Lung (tissue), 12 donors: Measurements from ENCODE around the gene FOSL1. TPM values are rescaled to one million over a fixed set of nuclear protein-coding genes. Genes with fewer than 3 reads are reported as not detected.

Experiments
- ATAC-seq: fragments of 200-7000 bp; cut with Tn5 transposase; one replicate; pipeline ENCODE4 v1.9.1; 2020; ENCODE audit warnings: moderate number of reproducible peaks; ENCODE audit not compliant: insufficient read depth, low FRiP score
- DNase-seq, 3 donors: peaks; one replicate each; pipeline ENCODE4 v3.0.0-alpha.2; 2013 to 2017
- H3K27ac ChIP-seq, 2 donors: one replicate each; pipeline ENCODE4 v1.5.1; 2013; ENCODE audit warnings: mild to moderate bottlenecking in 2 of 2, moderate library complexity in 2 of 2, control low read depth in 1 of 2, inconsistent platforms in 1 of 2, low read depth in 1 of 2, low read length in 1 of 2
- H3K27me3 ChIP-seq, 3 donors: one replicate each; pipeline ENCODE4 v1.5.1; 2013; ENCODE audit warnings: low read length in 2 of 3; ENCODE audit not compliant: control insufficient read depth in 3 of 3, insufficient read depth in 3 of 3
- H3K36me3 ChIP-seq, 4 donors: one replicate each; pipeline ENCODE4 v1.5.1; 2013; ENCODE audit warnings: low read length in 4 of 4, mild to moderate bottlenecking in 1 of 4, moderate library complexity in 1 of 4; ENCODE audit not compliant: control insufficient read depth in 4 of 4, insufficient read depth in 4 of 4
- H3K4me1 ChIP-seq, 5 donors: one replicate each; pipeline ENCODE4 v1.5.1; 2013; ENCODE audit warnings: low read length in 5 of 5, mild to moderate bottlenecking in 2 of 5, moderate library complexity in 1 of 5; ENCODE audit not compliant: control insufficient read depth in 5 of 5, insufficient read depth in 5 of 5
- H3K4me3 ChIP-seq: one replicate; pipeline ENCODE4 v1.5.1; 2013; ENCODE audit warnings: mild to moderate bottlenecking, control low read depth, moderate library complexity
- H3K9ac ChIP-seq, 2 donors: one replicate each; pipeline ENCODE4 v1.5.1; 2013; ENCODE audit warnings: low read length in 2 of 2, control low read depth in 1 of 2; ENCODE audit not compliant: insufficient read depth in 1 of 2
- H3K9me3 ChIP-seq, 4 donors: one replicate each; pipeline ENCODE4 v1.5.1; 2013; ENCODE audit warnings: low read length in 3 of 4, mild to moderate bottlenecking in 1 of 4, moderate library complexity in 1 of 4; ENCODE audit not compliant: control insufficient read depth in 4 of 4, insufficient read depth in 3 of 4
- CTCF ChIP-seq: IDR thresholded peaks from 2 replicates; pipeline ENCODE4 v1.5.1; 2012; ENCODE audit warnings: mild to moderate bottlenecking; ENCODE audit errors: control extremely low read depth, extremely low read depth
- WGBS, 2 donors: extraction: QIAGEN DNeasy Blood & Tissue Kit; methylation state at CpG; one replicate each; pipeline ENCODE4 v1.1.7; 2013; 5-methylcytosine and 5-hydroxymethylcytosine counted together
- polyA plus RNA-seq, 2 donors: library from polyadenylated mRNA; stranded (reverse); fragments of 200-250 nt; gene quantifications; one replicate each; pipeline ENCODE4 v1.2.1, GENCODE V29; 2013
- total RNA-seq, 2 donors: library from RNA; depleted of rRNA in 1 of 2; stranded (reverse); fragments of >200 nt in 1 of 2; gene quantifications; one replicate each; pipeline ENCODE4 v1.2.1, GENCODE V29; 2014 to 2021
- donor health status: control.
- donor health status: control.
- donor health status: Bipolar disorder and iron deficiency.
- donor health status: healthy.
- donor health status: DM: yes; HTN: yes; CAD: no.

Gene FOSL1
- total and polyA plus RNA-seq, 4 donors, result 0.43 to 19.9 (median 15.3) TPM

GRCh38 chr11:65856689-65857499 is 43.3 kb downstream of the FOSL1 start:
- Histone ChIP-seq H3K36me3 (peaks cover 24 to 46% (median 29%) of the 10 kb centered on the region in 4 donors), H3K27me3 (no peaks in the 10 kb centered on the region)
- 1% methylated on average over 55 to 57 of the region's 57 CpGs for WGBS, 2 donors

GRCh38 chr11:65855927-65856363 is 44.2 kb downstream of the FOSL1 start:
- no peak for ATAC-seq
- 87 to 93% methylated on average over 15 of the region's 15 CpGs for WGBS, 2 donors
- peak in 1 of 3 donors; percentile 10 for DNase-seq
- H3K36me3 ChIP-seq, result peaks cover 24 to 51% (median 31%) of the 10 kb centered on the region in 4 donors
- no peak for TF ChIP-seq CTCF
- peaks cover 0 to 6% (median 2%) of the 10 kb centered on the region in 4 donors for H3K9me3 ChIP-seq
- peak overlapping the region in 1 of 2 donors; percentile 2 for H3K9ac ChIP-seq
- H3K27ac ChIP-seq, result peak overlapping the region in 1 of 2 donors; percentile 95
- peaks cover 0 to 30% (median 10%) of the 10 kb centered on the region in 5 donors for H3K4me1 ChIP-seq
- no peak overlapping the region for H3K4me3 ChIP-seq
- H3K27me3 ChIP-seq, result no peaks in the 10 kb centered on the region

More at GRCh38 chr11:65856689-65857499, 43.3 kb downstream of the FOSL1 start:
- Histone ChIP-seq H3K9ac (peak overlapping the region; percentile 2 to 8), H3K4me3 (peak overlapping the region; percentile 97), H3K27ac (peak overlapping the region; percentile 95 to 98), H3K4me1 (peaks cover 0 to 40% (median 20%) of the 10 kb centered on the region in 5 donors), H3K9me3 (no peaks in the 10 kb centered on the region)
- ATAC-seq (peak; percentile 36), DNase-seq (peak; percentile 68 to 72 (median 70))
- TF ChIP-seq CTCF, result no peak

DNA sequence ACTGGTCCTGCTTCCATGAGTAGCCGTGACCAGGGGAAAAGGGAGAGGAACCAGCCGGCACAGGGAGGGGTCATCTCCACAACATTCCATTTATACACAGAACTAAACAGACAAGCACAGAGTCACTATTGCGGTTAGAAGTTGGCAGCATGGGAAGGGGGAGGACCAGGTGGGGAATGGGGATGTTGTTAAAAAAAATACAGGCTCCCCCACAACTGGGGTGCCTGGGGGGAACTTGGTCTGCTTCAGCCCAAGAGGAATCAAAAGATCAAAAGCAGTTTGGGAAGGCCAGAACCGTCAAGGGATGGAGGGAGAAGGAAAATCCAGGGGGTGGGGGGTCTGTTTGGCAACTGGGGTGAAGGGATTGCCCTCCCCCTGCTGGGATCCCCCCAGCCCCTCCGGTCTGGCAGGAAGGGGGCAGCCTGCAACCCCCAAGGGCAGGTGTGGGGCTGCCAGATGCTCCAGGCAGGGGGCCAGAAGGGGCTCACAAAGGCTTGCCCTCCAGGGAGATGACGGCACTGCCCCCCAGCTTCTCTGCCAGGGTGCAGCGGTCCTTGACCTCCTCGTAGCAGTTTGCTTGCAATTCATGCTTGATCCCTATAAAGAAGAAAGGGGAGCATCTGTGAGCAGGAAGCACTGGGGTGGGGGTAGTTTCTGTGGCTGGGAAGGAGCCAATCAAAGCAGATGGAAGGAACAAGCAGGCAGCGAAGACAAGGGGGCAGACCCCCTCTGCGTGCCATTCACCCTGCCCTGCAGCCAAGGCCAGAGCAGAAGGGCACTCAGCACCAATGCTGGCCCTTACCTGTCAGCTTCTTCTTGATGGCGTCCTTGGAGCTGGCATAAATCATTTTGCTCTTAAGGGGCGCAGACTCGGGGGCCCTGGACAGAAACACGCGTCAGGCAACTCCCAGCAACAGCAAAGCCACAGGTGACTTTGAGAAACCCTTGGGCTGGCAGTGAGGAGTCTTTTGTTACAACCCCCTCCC is 45.0 kb downstream of the FOSL1 start:
- Histone ChIP-seq H3K36me3 (peaks cover 24 to 53% (median 31%) of the 10 kb centered on the region in 4 donors), H3K9me3 (peaks cover 0 to 6% (median 2%) of the 10 kb centered on the region in 4 donors), H3K27ac (no peak overlapping the region), H3K27me3 (no peaks in the 10 kb centered on the region), H3K4me3 (no peak overlapping the region), H3K4me1 (peaks cover 0 to 29% (median 10%) of the 10 kb centered on the region in 5 donors), H3K9ac (no peak overlapping the region)
- DNase-seq (peak in 1 of 3 donors; percentile 8), ATAC-seq (no peak)
- TF ChIP-seq CTCF, result no peak
- 85 to 88% methylated on average over 15 of the region's 15 CpGs for WGBS, 2 donors
